Activated CD4-positive, alpha-beta T cell treated with anti-CD3 and anti-CD28 coated beads for 36 hours (primary cell): ENCODE data around the gene PLAAT4. TPM values are rescaled to one million over a fixed set of nuclear protein-coding genes. Genes with fewer than 3 reads are reported as not detected.

Experiments used
- ATAC-seq: fragments of 200-7000 bp; cut with Tn5 transposase; one replicate; pipeline ENCODE4 v1.10.0; 2021; ENCODE audit warnings: mild to moderate bottlenecking, moderate library complexity
- CTCF ChIA-PET: fragments of 350-600 bp; sonication (Branson Sonifier 250); formaldehyde crosslinking; loops from one replicate; lab custom pipeline; 2021; ENCODE audit warnings: antibody characterized with exemption; lab: Charles Lee
- POLR2A ChIA-PET: fragments of 350-600 bp; sonication (Branson Sonifier 250); formaldehyde crosslinking; loops from one replicate; lab custom pipeline; 2021; ENCODE audit warnings: antibody characterized with exemption, inconsistent platforms; lab: Charles Lee
- DNase-seq: peaks from one replicate; pipeline ENCODE4 v3.0.0-alpha.2; 2020
- H3K27ac Mint-ChIP-seq: one replicate; pipeline ENCODE4 v1.8.0; 2021; ENCODE audit warnings: mixed read lengths
- H3K27me3 Mint-ChIP-seq: one replicate; pipeline ENCODE4 v1.8.0; 2021; ENCODE audit warnings: mixed read lengths
- H3K36me3 Mint-ChIP-seq: one replicate; pipeline ENCODE4 v1.8.0; 2021; ENCODE audit warnings: low read depth, mixed read lengths
- H3K4me1 Mint-ChIP-seq: one replicate; pipeline ENCODE4 v1.8.0; 2021; ENCODE audit warnings: mixed read lengths
- H3K4me3 Mint-ChIP-seq: one replicate; pipeline ENCODE4 v1.8.0; 2021; ENCODE audit warnings: mild to moderate bottlenecking, moderate library complexity, mixed read lengths
- H3K9me3 Mint-ChIP-seq: one replicate; pipeline ENCODE4 v1.8.0; 2021; ENCODE audit warnings: low read depth, mixed read lengths
- intact Hi-C, 2 experiments: fragments of 100-400 bp; cut with DNase I in 1 of 2; cut with micrococcal nuclease in 1 of 2; formaldehyde crosslinking; loops; one replicate each; pipeline versions ENCODE4 v1.14.2 to v1.15.1; 2022 to 2024; cut with DNase I, micrococcal nuclease
- total RNA-seq, 2 experiments: library from RNA; stranded (reverse); gene quantifications; one replicate each; pipeline ENCODE4 v1.2.3, GENCODE V29; 2021

Gene PLAAT4
- total RNA-seq, 2 experiments from 2014 or later, result 16.8 to 18.7 TPM

DNA sequence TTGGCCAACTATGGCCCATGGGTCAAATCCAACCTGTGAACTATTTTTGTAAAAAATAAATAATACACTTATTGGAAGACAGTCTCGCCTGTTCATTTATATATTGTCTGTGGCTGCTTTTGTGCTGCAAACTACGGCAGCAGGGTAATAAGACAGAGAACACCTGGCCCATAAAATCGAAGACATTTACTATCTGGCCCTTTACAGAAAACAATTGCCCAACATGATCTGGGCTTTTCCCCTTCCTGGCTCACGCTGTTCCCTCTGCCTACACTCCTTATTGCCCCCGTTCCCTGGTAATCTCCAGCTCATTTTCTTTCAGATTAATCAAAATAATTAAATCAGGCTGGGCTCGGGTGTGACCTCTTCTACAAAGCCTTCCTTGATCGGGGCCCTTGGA, 21.0 kb downstream of the PLAAT4 start:
- Mint-ChIP-seq H3K4me3 (no peak overlapping the region), H3K36me3 (no peaks in the 10 kb centered on the region), H3K4me1 (peaks cover 60% of the 10 kb centered on the region), H3K27ac (no peak overlapping the region), H3K27me3 (no peaks in the 10 kb centered on the region), H3K9me3 (no peaks in the 10 kb centered on the region)
- ATAC-seq, result no peak
- ChIA-PET CTCF (no interaction called here), POLR2A (no interaction called here)
- intact Hi-C loops, result no loop called here
- DNase-seq, result no peak

DNA sequence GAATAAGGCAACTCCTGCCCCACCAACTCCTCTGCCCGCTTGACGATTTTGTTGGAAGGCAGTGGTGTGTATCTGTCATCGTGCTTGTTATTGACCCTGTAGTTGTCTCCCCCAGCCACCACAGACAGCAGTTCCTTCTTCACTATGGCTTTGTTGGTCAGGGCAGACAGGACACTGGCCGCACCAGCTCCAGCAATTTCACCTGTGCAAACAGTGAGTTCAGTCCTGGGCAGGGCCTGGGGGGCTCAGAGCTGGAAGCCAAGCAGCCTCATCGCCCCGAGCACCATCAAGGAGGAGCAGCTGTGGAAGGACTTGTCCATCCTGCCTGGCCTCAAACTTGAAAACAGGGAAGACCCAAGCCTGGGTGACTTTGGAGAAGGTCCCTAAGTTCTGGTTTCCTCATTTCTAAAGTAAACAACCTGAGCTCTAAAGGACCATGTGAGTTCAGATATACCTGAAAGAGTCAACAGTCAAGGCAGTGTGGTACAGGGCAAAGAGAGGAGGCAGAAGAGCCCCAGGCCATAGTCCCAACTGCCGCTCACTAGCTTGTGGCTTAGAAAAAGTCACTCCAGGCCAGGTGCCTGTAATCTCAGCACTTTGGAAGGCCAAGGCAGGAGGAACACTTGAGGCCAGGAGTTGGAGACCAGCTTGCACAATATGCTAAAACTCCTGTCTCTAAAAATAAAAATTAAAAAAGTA, 22.0 kb downstream of the PLAAT4 start:
- Mint-ChIP-seq H3K36me3 (no peaks in the 10 kb centered on the region), H3K4me1 (peaks cover 53% of the 10 kb centered on the region), H3K27me3 (no peaks in the 10 kb centered on the region), H3K9me3 (no peaks in the 10 kb centered on the region), H3K27ac (no peak overlapping the region), H3K4me3 (no peak overlapping the region)
- intact Hi-C loops, result no loop called here
- CTCF ChIA-PET, result interaction anchor here (0.5 kb wide), 1 partner anchor 18 kb away, joined by 3 read pairs; no protein-coding TSS in a partner anchor
- POLR2A ChIA-PET, result interaction anchor here (0.7 kb wide), 1 partner anchor 71 kb away, joined by 3 read pairs; no protein-coding TSS in a partner anchor
- ATAC-seq (no peak), DNase-seq (no peak)

DNA sequence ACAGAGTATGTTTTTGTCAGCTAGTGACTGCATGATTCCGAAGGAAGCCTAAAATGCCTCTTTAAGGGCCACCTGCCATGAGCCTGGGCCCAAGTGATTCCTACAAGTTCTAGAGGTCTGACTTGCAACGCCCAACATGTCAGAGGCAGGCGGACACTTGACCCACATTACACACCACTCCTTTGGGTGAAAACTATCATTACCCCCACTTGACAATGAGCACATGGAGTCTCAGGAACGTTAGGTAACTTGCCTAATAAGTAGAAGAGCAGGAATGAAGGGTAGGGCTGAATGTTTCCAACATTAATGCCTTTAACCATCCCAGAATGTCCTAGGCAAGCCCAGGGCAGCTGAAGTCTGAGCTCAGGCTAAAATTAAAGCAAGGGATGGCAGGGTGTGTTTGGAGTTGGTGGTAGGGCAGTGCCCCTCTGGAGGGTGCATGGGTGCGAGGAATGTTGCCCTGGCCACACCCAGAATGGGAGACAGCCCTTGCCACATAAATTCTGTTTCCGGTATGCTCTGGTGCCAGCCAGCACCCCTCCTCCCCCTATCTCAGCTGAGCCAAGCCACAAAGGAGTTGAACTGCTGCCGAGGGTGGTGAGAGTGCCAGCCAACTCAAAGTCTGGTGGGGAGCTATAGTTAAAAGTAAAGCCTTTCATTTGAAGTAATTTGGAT, 24.0 kb downstream of the PLAAT4 start:
- ATAC-seq, result no peak
- POLR2A ChIA-PET, result interaction anchor here (0.6 kb wide), 1 partner anchor 8 kb away, joined by 7 read pairs; no protein-coding TSS in a partner anchor
- no peak overlapping the region for H3K27ac Mint-ChIP-seq
- H3K36me3 Mint-ChIP-seq, result no peaks in the 10 kb centered on the region
- intact Hi-C loops, result loop anchor here in 1 of 2 experiments (10.0 kb wide), 1 partner anchor 304 kb away; no protein-coding TSS in a partner anchor
- DNase-seq, result no peak
- H3K4me3 Mint-ChIP-seq, result no peak overlapping the region
- peaks cover 53% of the 10 kb centered on the region for H3K4me1 Mint-ChIP-seq
- CTCF ChIA-PET, result interaction anchor here (0.8 kb wide), 1 partner anchor 174 kb away, joined by 3 read pairs; no protein-coding TSS in a partner anchor
- H3K27me3 Mint-ChIP-seq, result no peaks in the 10 kb centered on the region
- no peaks in the 10 kb centered on the region for H3K9me3 Mint-ChIP-seq

DNA sequence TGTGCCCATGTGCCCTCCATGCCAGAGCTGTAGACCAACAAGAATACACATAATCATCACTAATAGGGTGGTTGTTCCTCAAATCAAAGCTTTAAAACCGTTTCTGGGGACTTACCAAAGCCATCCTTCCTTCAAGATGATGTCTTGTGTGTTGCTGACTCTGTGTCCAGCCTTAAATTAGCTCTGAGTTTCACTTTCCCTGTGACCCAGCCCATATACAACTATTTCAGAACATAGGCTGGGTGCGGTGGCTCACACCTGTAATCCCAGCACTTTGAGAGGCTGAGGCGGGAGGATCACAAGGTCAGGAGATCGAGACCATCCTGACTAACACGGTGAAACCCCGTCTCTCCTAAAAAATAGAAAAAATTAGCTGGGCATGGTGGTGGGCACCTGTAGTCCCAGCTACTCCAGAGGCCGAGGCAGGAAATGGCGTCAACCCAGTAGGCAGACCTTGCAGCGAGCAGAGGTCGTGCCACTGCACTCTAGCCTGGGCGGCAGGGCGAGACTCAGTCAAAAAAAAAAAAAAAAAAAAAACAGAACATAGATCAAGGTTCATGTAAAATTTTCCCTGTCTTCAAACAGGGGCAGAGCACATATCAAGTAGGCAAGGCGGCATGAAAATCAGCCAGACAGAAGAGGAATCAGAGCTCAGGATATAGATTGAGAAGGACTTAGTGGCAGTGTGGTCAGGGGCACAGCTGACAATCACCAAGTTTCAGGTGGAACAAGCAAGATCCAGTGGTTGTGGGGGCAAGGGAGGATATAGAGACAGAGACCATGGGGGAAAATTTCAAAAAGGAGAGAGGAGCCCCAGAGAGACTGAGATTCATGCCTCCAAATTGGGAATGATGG, 26.8 kb downstream of the PLAAT4 start, which contains the start of gene PLAAT2:
TSS of gene PLAAT2 (minus strand) at position 179 of the 855 bp plus-strand sequence. CDS start at position 124, 55 bp downstream.
- Mint-ChIP-seq H3K36me3 (no peaks in the 10 kb centered on the region), H3K4me1 (peaks cover 67% of the 10 kb centered on the region), H3K4me3 (no peak within 1 kb of the TSS), H3K27me3 (no peaks in the 10 kb centered on the region), H3K9me3 (no peaks in the 10 kb centered on the region), H3K27ac (no peak within 1 kb of the TSS)
- intact Hi-C loops, result loop anchor here in 1 of 2 experiments (10.0 kb wide), 1 partner anchor 301 kb away; no protein-coding TSS in a partner anchor
- no peak for DNase-seq
- no peak for ATAC-seq
- ChIA-PET POLR2A (no interaction called here), CTCF (interaction anchor here (0.6 to 1.4 kb wide), 4 partner anchors 26 to 528 kb away, joined by 3 to 4 read pairs (median 3); partner anchors contain the start of genes PLAAT4 and PLAAT5)

DNA sequence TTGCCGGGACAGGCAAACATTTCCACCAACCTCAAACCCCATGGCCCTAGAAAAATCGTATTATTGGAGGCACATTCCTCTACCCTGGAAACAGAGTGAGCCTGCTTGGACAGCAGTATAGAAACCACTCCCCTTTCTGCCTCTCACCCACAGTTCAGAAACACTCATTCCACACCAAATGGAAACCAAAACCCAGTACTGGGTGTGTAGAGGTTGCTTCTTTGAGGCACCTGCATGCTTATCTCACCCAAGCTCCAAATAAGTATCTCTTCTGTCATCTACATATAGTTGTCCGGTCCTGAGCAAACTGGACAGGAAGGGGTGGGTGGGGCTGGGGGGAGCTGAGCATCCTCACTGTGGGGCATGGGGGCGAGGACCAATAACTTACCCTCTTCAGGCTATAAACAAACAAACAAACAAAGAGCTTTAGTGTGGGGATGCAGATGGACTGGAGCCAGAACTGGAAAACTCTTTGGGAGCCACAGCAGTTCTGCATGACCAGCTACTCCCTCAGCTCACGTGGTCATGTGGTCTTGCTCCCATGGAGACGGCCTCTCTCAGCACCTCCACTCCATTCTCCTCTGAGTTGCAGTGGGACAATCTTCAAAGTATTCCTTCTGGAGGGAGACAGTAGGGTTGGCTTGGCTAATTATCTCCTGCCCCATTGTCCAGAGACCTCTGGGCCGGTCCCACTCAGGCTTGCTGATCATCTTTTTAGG, 27.6 kb downstream of the PLAAT4 start:
- H3K36me3 Mint-ChIP-seq, result no peaks in the 10 kb centered on the region
- no peaks in the 10 kb centered on the region for H3K27me3 Mint-ChIP-seq
- intact Hi-C loops, result loop anchor here in 1 of 2 experiments (10.0 kb wide), 1 partner anchor 301 kb away; no protein-coding TSS in a partner anchor
- POLR2A ChIA-PET, result no interaction called here
- H3K27ac Mint-ChIP-seq, result no peak overlapping the region
- no peaks in the 10 kb centered on the region for H3K9me3 Mint-ChIP-seq
- ATAC-seq (peak; percentile 70), DNase-seq (peak; percentile 52)
- no peak overlapping the region for H3K4me3 Mint-ChIP-seq
- CTCF ChIA-PET, result interaction anchor here (0.6 to 1.4 kb wide), 4 partner anchors 27 to 529 kb away, joined by 3 to 4 read pairs (median 3); partner anchors contain the start of genes PLAAT4 and PLAAT5
- H3K4me1 Mint-ChIP-seq, result peaks cover 70% of the 10 kb centered on the region

DNA sequence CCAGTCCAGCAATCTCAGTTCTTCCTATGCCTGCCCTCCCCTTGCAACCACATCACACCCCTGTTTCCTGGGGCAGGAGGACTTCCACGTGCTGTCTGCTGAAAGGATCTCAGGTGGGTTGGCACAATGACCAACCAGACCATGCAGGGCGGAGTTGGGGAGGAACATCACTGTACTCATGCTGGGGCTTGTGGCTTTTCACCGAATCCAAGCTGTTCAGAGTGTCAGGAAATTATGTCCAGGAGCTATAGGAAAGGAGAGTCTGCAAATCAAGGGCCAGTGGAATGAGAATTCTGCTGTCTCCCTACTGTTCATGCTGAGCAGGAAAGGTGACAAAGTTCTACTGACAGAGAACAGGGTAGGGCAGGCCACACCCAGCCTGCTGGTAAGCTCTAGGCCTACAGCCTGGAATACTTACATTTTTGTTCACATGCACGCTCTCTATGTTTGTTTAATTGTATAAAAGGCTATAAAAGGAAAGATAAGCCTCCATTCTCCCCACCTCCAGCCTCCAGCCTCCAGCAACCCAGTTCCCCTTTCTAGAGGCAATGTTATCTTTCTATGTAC, 28.3 kb downstream of the PLAAT4 start:
- H3K27ac Mint-ChIP-seq, result no peak overlapping the region

DNA sequence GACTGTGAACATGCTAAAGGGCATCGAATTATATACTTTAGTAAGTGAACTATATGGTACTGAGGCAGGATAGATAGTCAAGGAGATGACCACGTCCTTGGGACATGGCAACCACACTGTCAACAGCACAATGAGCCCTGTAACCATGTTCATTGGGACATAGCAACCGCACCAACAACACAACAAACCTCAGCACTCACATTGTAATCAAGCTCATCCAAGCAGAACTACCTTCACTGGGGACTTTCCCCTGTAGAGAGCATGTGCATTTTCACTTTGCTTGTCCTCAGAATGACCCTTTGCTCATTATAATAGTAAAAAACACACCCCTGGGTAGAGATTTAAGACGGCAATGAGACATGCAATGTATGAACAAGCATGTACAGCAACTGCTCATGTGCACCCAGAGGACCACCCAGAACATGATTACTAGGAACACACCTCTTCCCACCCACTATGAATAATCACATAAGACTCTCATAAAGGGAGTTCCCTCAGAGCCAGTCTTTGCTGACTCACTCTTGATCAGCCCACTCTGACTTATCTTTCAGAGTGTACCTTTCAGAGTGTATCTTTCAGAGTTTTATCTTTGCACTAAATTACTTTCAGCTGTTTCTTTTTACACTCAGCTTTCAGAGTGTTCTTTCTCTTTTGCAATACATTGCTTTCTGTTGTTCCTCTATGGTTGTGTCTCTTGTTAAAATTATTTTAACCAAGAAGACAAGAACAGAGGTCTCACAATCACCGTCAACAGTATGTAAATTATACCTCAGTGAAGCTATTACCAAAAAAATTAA, 30.6 kb downstream of the PLAAT4 start:
- peaks cover 50% of the 10 kb centered on the region for H3K4me1 Mint-ChIP-seq
- ChIA-PET POLR2A (interaction anchor here (0.5 to 2.0 kb wide), 9 partner anchors 13 to 266 kb away, joined by 3 to 18 read pairs (median 3); partner anchors contain the start of gene PLAAT4), CTCF (interaction anchor here (1.0 to 1.4 kb wide), 6 partner anchors 13 to 124 kb away, joined by 3 to 4 read pairs (median 4); no protein-coding TSS in a partner anchor)
- ATAC-seq (peak; percentile 84), DNase-seq (peak; percentile 72)
- intact Hi-C loops, result loop anchor here (1.0 to 10.0 kb wide), 9 partner anchors 14 to 1010 kb away; partner anchors contain the start of genes PLAAT4 (in 1 of the 2) and RTN3 (in 1 of the 2)
- H3K4me3 Mint-ChIP-seq, result peak overlapping the region; percentile 45
- peak overlapping the region; percentile 94 for H3K27ac Mint-ChIP-seq
- H3K9me3 Mint-ChIP-seq, result no peaks in the 10 kb centered on the region
- no peaks in the 10 kb centered on the region for H3K27me3 Mint-ChIP-seq
- H3K36me3 Mint-ChIP-seq, result no peaks in the 10 kb centered on the region

More for the DNA sequence above, 28.3 kb downstream of the PLAAT4 start:
- no peaks in the 10 kb centered on the region for H3K9me3 Mint-ChIP-seq
- DNase-seq, result no peak
- no peaks in the 10 kb centered on the region for H3K36me3 Mint-ChIP-seq
- ChIA-PET CTCF (interaction anchor here (0.6 to 1.4 kb wide), 3 partner anchors 28 to 74 kb away, joined by 3 to 4 read pairs (median 3); partner anchors contain the start of genes PLAAT4 and PLAAT5), POLR2A (no interaction called here)
- ATAC-seq, result no peak
- no peak overlapping the region for H3K4me3 Mint-ChIP-seq
- peaks cover 66% of the 10 kb centered on the region for H3K4me1 Mint-ChIP-seq
- no peaks in the 10 kb centered on the region for H3K27me3 Mint-ChIP-seq
- intact Hi-C loops, result loop anchor here in 1 of 2 experiments (5.0 to 10.0 kb wide), 2 partner anchors 300 to 1008 kb away; no protein-coding TSS in a partner anchor

DNA sequence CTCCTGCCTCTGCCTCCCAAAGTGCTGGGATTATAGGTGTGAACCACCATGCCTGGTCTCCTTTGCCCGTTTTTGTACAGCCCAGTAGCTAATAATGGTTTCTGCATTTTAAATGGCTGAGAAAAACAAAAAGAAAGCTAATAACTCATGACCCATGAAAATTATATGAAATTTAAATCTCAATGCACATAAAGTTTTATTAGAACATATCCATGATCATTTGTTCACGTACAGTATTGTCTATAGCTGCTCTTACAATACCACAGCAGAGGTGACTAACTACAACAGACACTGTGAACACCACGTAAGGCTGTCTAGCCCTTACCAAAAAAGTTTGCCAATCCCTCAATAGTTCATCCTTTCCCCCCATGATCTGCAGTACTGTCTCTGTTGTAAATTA, 33.0 kb downstream of the PLAAT4 start:
- H3K4me3 Mint-ChIP-seq, result no peak overlapping the region
- ATAC-seq (no peak), DNase-seq (no peak)
- intact Hi-C loops, result loop anchor here in 1 of 2 experiments (5.0 to 10.0 kb wide), 2 partner anchors 295 to 1012 kb away; no protein-coding TSS in a partner anchor
- peaks cover 43% of the 10 kb centered on the region for H3K4me1 Mint-ChIP-seq
- H3K27ac Mint-ChIP-seq, result no peak overlapping the region
- H3K9me3 Mint-ChIP-seq, result no peaks in the 10 kb centered on the region
- no peaks in the 10 kb centered on the region for H3K27me3 Mint-ChIP-seq
- no peaks in the 10 kb centered on the region for H3K36me3 Mint-ChIP-seq
- POLR2A ChIA-PET, result no interaction called here
- CTCF ChIA-PET, result no interaction called here

- Mint-ChIP-seq H3K4me1 (peaks cover 29% of the 10 kb centered on the region), H3K36me3 (no peaks in the 10 kb centered on the region), H3K4me3 (no peak overlapping the region), H3K9me3 (no peaks in the 10 kb centered on the region), H3K27ac (no peak overlapping the region), H3K27me3 (no peaks in the 10 kb centered on the region)
- DNase-seq (no peak), ATAC-seq (no peak)
- intact Hi-C loops, result loop anchor here in 1 of 2 experiments (5.0 kb wide), 1 partner anchor 55 kb away; no protein-coding TSS in a partner anchor
- ChIA-PET POLR2A (no interaction called here), CTCF (no interaction called here)
Observed at GRCh38 chr11:63572026-63572688, 35.5 kb downstream of the PLAAT4 start.
